ENCODE data around the gene CNOT4.

- TF ChIP-seq RCOR1 (IDR thresholded peaks at IDR 0.05; ENCODE audit: insufficient replicate concordance, low read length) (no peak), SMC3 (IDR thresholded peaks at IDR 0.05; ENCODE audit: low read depth, low read length) (no peak), POLR2A (IDR thresholded peaks at IDR 0.05; ENCODE audit: low read depth, low read length) (no peak), CTCF (conservative IDR thresholded peaks at IDR 0.05; ENCODE audit: low read depth, low read length) (no peak), FOS (IDR thresholded peaks at IDR 0.05; ENCODE audit: low read depth, low read length) (no peak), RFX5 (IDR thresholded peaks at IDR 0.05; ENCODE audit: low read depth, low read length) (no peak), MXI1 (IDR thresholded peaks at IDR 0.05; ENCODE audit: borderline replicate concordance, low read depth, low read length) (no peak), NFE2L2 (IDR thresholded peaks at IDR 0.05; ENCODE audit: low read depth, low read length) (no peak), BHLHE40 (IDR thresholded peaks at IDR 0.05; ENCODE audit: low read depth, low read length) (no peak), MAFK (IDR thresholded peaks at IDR 0.05; ENCODE audit: low read depth, low read length) (no peak), RAD21 (IDR thresholded peaks at IDR 0.05; ENCODE audit: low read length) (no peak), CHD1 (IDR thresholded peaks at IDR 0.05; ENCODE audit: low read depth, low read length) (no peak)
These were observed 157.6 kb downstream of the CNOT4 start for GRCh38 chr7:135352285-135352684.

All from IMR-90 (cell line).